HepG2 (cell line): ENCODE measurements around the gene NEAT1. TPM values are rescaled to one million over a fixed set of nuclear protein-coding genes. Genes with fewer than 3 reads are reported as not detected.
A peak's percentile ranks its signal among the peaks of the same experiment; 100 is the strongest.

Experiments
- ATF4 ChIP-seq, 2 experiments: fragments of 450-650 bp in 1 of 2; sonication (generic) in 1 of 2; formaldehyde crosslinking; IDR thresholded peaks; 2 replicates each; pipeline versions ENCODE4 v1.5.0 to v1.8.0; 2020 to 2022; ENCODE audit warnings: mild to moderate bottlenecking in 1 of 2, missing genetic modification reagents in 1 of 2
- DMTF1 ChIP-seq: sonication (generic); formaldehyde crosslinking; IDR thresholded peaks from 2 replicates; pipeline ENCODE4 v1.4.0; 2020; ENCODE audit warnings: mild to moderate bottlenecking, missing genetic modification reagents
- EHMT2 ChIP-seq: fragments of 200-600 bp; sonication (generic); IDR thresholded peaks from 2 replicates; pipeline ENCODE4 v1.7.0; 2017; ENCODE audit warnings: antibody characterized with exemption, low read depth, low read length, borderline replicate concordance
- ETV6 ChIP-seq: sonication (generic); formaldehyde crosslinking; conservative IDR thresholded peaks from 2 replicates; pipeline ENCODE4 v1.4.0; 2020; ENCODE audit warnings: missing genetic modification reagents
- GABPA ChIP-seq, 2 experiments: IDR thresholded peaks; 2 replicates each; pipeline ENCODE4 v1.6.1; 2011 to 2016; ENCODE audit warnings: low read depth in 2 of 2, low read length in 1 of 2, missing biosample characterization in 1 of 2, missing genetic modification characterization in 1 of 2
- KDM5A ChIP-seq: fragments of 200-600 bp; sonication (generic); IDR thresholded peaks from 2 replicates; pipeline ENCODE4 v1.7.0; 2018; ENCODE audit warnings: antibody characterized with exemption, mild to moderate bottlenecking, low read length, borderline replicate concordance
- SIX4 ChIP-seq: sonication (generic); formaldehyde crosslinking; IDR thresholded peaks from 2 replicates; pipeline ENCODE4 v1.4.0; 2020; ENCODE audit warnings: missing genetic modification reagents
- TP53 ChIP-seq: sonication (generic); formaldehyde crosslinking; conservative IDR thresholded peaks from 2 replicates; pipeline ENCODE4 v1.4.0; 2020; ENCODE audit warnings: missing genetic modification reagents
- ZNF317 ChIP-seq: sonication (generic); formaldehyde crosslinking; IDR thresholded peaks from 2 replicates; pipeline ENCODE4 v1.5.0; 2020; ENCODE audit warnings: mild to moderate bottlenecking, missing genetic modification reagents
- ZNF737 ChIP-seq: sonication (generic); formaldehyde crosslinking; IDR thresholded peaks from 2 replicates; pipeline ENCODE4 v1.5.0; 2020; ENCODE audit warnings: missing genetic modification reagents, mild to moderate bottlenecking, borderline replicate concordance
- ZNF816 ChIP-seq: sonication (generic); formaldehyde crosslinking; IDR thresholded peaks from 2 replicates; pipeline ENCODE4 v1.8.0; 2022; ENCODE audit warnings: missing genetic modification reagents, mild to moderate bottlenecking, borderline replicate concordance
- polyA plus RNA-seq, 8 experiments: library from polyadenylated mRNA; depleted of rRNA in 3 of 8; stranded (reverse) in 7 of 8; unstranded in 1 of 8; fragments of >200 nt; fragmentation: Illumina TruSeq in 4 of 8; extraction: Trizol in 4 of 8; gene quantifications; 2 replicates each; pipeline versions ENCODE4 v1.2.1 to v1.2.3, GENCODE V29; 2011 to 2016; ENCODE audit warnings: low read depth in 4 of 8, missing spikeins in 1 of 8, mixed read lengths in 1 of 8; ENCODE audit not compliant: insufficient read depth in 1 of 8
- total RNA-seq, 5 experiments: library from RNA; depleted of rRNA; stranded (reverse); fragments of >200 nt; fragmentation: Illumina TruSeq; extraction: Trizol; gene quantifications; 2 replicates each; pipeline ENCODE4 v1.2.3, GENCODE V29; 2016; ENCODE audit warnings: low read depth in 1 of 5

The NEAT1 gene
- total and polyA plus RNA-seq, 2 of the 13 experiments (the other 11 are each of a cell fraction or from before 2014, with no cell fraction given), result 20.5 to 41.2 TPM

- TF ChIP-seq DMTF1 (CRISPR knock-in tag) (no peak), SIX4 (CRISPR knock-in tag) (no peak), ZNF737 (CRISPR knock-in tag) (no peak), ZNF317 (CRISPR knock-in tag) (no peak), TP53 (CRISPR knock-in tag) (no peak), ATF4 (CRISPR knock-in tag; IDR thresholded peaks at IDR 0.05) (peak in 1 of 2 experiments; percentile 50; a peak in 2 of 4 replicates), GABPA (IDR thresholded peaks at IDR 0.05; ENCODE audit: low read depth, low read length) (no peak), GABPA (CRISPR knock-in tag; IDR thresholded peaks at IDR 0.05; ENCODE audit: low read depth) (no peak), KDM5A (no peak), ETV6 (CRISPR knock-in tag) (no peak), ZNF816 (CRISPR knock-in tag) (no peak), EHMT2 (no peak)
Measured at GRCh38 chr11:65373839-65374580, 48.6 kb upstream of the NEAT1 start (continued).
